GM12874 (cell line): ENCODE measurements around the gene PHF11.

Source experiments
- CTCF ChIP-seq: IDR thresholded peaks from 2 replicates; pipeline ENCODE4 v1.5.1; 2011; ENCODE audit warnings: low read depth, mild to moderate bottlenecking, control low read depth, low read length, moderate library complexity; ENCODE audit not compliant: insufficient read depth

PHF11 gene

GRCh38 chr13:49533591-49534269 lies 38.0 kb downstream of the PHF11 start:
- TF ChIP-seq CTCF, result no peak

GRCh38 chr13:49536144-49536873 lies 40.6 kb downstream of the PHF11 start:
- no peak for TF ChIP-seq CTCF

- TF ChIP-seq CTCF, result no peak
Observed at GRCh38 chr13:49538404-49538803, 42.7 kb downstream of the PHF11 start.

- TF ChIP-seq CTCF, result no peak
Observed at GRCh38 chr13:49539313-49539712, 43.6 kb downstream of the PHF11 start.

GRCh38 chr13:49539746-49540145 lies 44.0 kb downstream of the PHF11 start:
- no peak for TF ChIP-seq CTCF

- TF ChIP-seq CTCF, result no peak
Observed at GRCh38 chr13:49540552-49540951, 44.8 kb downstream of the PHF11 start.

GRCh38 chr13:49543656-49544055 lies 47.9 kb downstream of the PHF11 start:
- no peak for TF ChIP-seq CTCF
